ENCODE measurements around the gene SRXN1. TPM values are rescaled to one million over a fixed set of nuclear protein-coding genes. Genes with fewer than 3 reads are reported as not detected.

Gene SRXN1
- total and polyA plus RNA-seq, 2 donors (not counting 3 experiments of a cell fraction or from before 2014, with no cell fraction given): 19.3 to 24.9 TPM

DNA sequence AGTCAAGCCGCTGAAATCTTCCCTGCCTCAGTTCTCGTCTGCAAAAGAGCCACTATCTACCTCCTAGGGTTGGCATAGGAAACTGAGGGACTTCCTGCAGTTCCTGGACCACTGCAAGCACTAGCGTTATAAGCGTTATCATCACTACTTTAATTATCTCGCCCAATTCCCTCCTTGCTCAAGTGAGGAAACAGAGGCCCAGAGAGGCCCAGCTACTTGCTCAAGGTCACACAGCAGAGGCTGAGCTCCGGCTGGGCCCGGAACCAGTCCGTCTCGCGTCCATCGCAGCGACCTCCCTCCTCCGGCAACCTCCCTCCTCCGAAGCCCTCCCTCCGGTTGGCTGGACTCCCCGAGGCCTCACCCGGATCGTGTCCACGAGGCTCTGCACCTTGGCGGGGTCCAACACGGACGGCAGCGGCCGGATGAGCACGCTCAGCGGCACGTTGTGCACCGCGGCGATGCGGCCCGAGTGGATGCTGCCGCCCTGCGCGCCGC, 338 bp downstream of the SRXN1 start:
- BruUV-seq (replicated peaks): no TSS peak
- Histone ChIP-seq H3K4me2 (ENCODE audit: insufficient read depth, low read length) (peak overlapping the region; percentile 75), H3K9me1 (replicated peaks; ENCODE audit: control insufficient read depth, extremely low read depth, insufficient read depth, low read length) (no peaks in the 10 kb centered on the region), H4K20me1 (replicated peaks; ENCODE audit: control insufficient read depth, extremely low read depth, insufficient read depth, low read length) (no peaks in the 10 kb centered on the region), H3K4me1 (ENCODE audit: control insufficient read depth, extremely low read depth, insufficient read depth, low read length) (peaks cover 15% of the 10 kb centered on the region), H3K36me3 (ENCODE audit: control insufficient read depth in 2 of 2, extremely low read depth in 1 of 2, insufficient read depth in 2 of 2, low read length in 2 of 2) (peaks cover 3 to 11% of the 10 kb centered on the region in 2 experiments), H3K9ac (replicated peaks; ENCODE audit: extremely low read depth, insufficient read depth, low read length) (peak overlapping the region; percentile 76), H3K4me3 (replicated peaks in 1 of 3; ENCODE audit: insufficient read depth in 1 of 3, low read depth in 1 of 3, low read length in 3 of 3) (peak overlapping the region; percentile 71 to 77 (median 72)), H3K27ac (ENCODE audit: insufficient read depth, low read depth, low read length) (peak overlapping the region; percentile 65), H3K27me3 (ENCODE audit: control insufficient read depth in 2 of 2, insufficient read depth in 2 of 2, low read length in 2 of 2) (peaks cover 6 to 8% of the 10 kb centered on the region in 2 experiments), H2AFZ (ENCODE audit: low read depth, low read length) (peak overlapping the region; percentile 30), H3K79me2 (ENCODE audit: control insufficient read depth, insufficient read depth, low read length) (peaks cover 26% of the 10 kb centered on the region), H3K9me3 (replicated peaks; ENCODE audit: control insufficient read depth, insufficient read depth, low read length) (no peaks in the 10 kb centered on the region)
- peak; percentile 77 for FAIRE-seq
- peak; percentile 35 for DNase-seq (ENCODE audit: low read depth, low spot score)
- dilution Hi-C loops (cut with MboI; ENCODE audit: extremely low pct_ligation_motif_present, low sequenced_read_pairs) (no loop called here), intact Hi-C loops (cut with micrococcal nuclease) (loop anchor here (1.0 to 2.0 kb wide), 2 partner anchors 110 to 181 kb away; partner anchors contain the start of genes CSNK2A1 and FAM110A)
- CTCF ChIA-PET: interaction anchor here (1.3 to 3.1 kb wide), 2 partner anchors 15 to 27 kb away, joined by 3 to 23 read pairs; no protein-coding TSS in a partner anchor
- POLR2A ChIA-PET: no interaction called here
- TF ChIP-seq GATA2 (IDR thresholded peaks at IDR 0.05; ENCODE audit: insufficient read depth, insufficient read length, low read depth, low read length): no peak

GRCh38 chr20:651713-652614, 1.0 kb downstream of the SRXN1 start:
- Histone ChIP-seq H3K79me2 (ENCODE audit: control insufficient read depth, insufficient read depth, low read length) (peaks cover 26% of the 10 kb centered on the region), H3K27ac (ENCODE audit: insufficient read depth, low read depth, low read length) (peak overlapping the region; percentile 65), H4K20me1 (replicated peaks; ENCODE audit: control insufficient read depth, extremely low read depth, insufficient read depth, low read length) (no peaks in the 10 kb centered on the region), H3K4me2 (ENCODE audit: insufficient read depth, low read length) (peak overlapping the region; percentile 75), H3K9me3 (replicated peaks; ENCODE audit: control insufficient read depth, insufficient read depth, low read length) (no peaks in the 10 kb centered on the region), H3K36me3 (ENCODE audit: control insufficient read depth in 2 of 2, extremely low read depth in 1 of 2, insufficient read depth in 2 of 2, low read length in 2 of 2) (peaks cover 3 to 15% of the 10 kb centered on the region in 2 experiments), H3K4me1 (ENCODE audit: control insufficient read depth, extremely low read depth, insufficient read depth, low read length) (peaks cover 15% of the 10 kb centered on the region), H3K4me3 (replicated peaks in 1 of 3; ENCODE audit: insufficient read depth in 1 of 3, low read depth in 1 of 3, low read length in 3 of 3) (peak overlapping the region; percentile 71 to 77 (median 72)), H3K9ac (replicated peaks; ENCODE audit: extremely low read depth, insufficient read depth, low read length) (peak overlapping the region; percentile 76), H3K9me1 (replicated peaks; ENCODE audit: control insufficient read depth, extremely low read depth, insufficient read depth, low read length) (no peaks in the 10 kb centered on the region), H2AFZ (ENCODE audit: low read depth, low read length) (peak overlapping the region; percentile 30), H3K27me3 (ENCODE audit: control insufficient read depth in 2 of 2, insufficient read depth in 2 of 2, low read length in 2 of 2) (peaks cover 4 to 5% of the 10 kb centered on the region in 2 experiments)
- FAIRE-seq (peak; percentile 47), DNase-seq (ENCODE audit: low read depth, low spot score) (no peak)
- intact Hi-C loops (cut with micrococcal nuclease) (loop anchor here (2.0 kb wide), 1 partner anchor 109 kb away; the partner anchor contains the start of gene CSNK2A1), dilution Hi-C loops (cut with MboI; ENCODE audit: extremely low pct_ligation_motif_present, low sequenced_read_pairs) (no loop called here)
- ChIA-PET CTCF (interaction anchor here (1.3 to 3.1 kb wide), 3 partner anchors 9 to 28 kb away, joined by 3 to 23 read pairs (median 3); no protein-coding TSS in a partner anchor), POLR2A (no interaction called here)
- TSS peak; percentile 8 for BruUV-seq (replicated peaks)
- TF ChIP-seq GATA2 (IDR thresholded peaks at IDR 0.05; ENCODE audit: insufficient read depth, insufficient read length, low read depth, low read length) (no peak), JUN (IDR thresholded peaks at IDR 0.05; ENCODE audit: borderline replicate concordance, insufficient read depth, insufficient read length, low read depth) (no peak), EZH2 (IDR thresholded peaks at IDR 0.05; ENCODE audit: borderline replicate concordance, low read depth, low read length, severe bottlenecking) (no peak)
